ENCODE results near the gene AVP.

DNA sequence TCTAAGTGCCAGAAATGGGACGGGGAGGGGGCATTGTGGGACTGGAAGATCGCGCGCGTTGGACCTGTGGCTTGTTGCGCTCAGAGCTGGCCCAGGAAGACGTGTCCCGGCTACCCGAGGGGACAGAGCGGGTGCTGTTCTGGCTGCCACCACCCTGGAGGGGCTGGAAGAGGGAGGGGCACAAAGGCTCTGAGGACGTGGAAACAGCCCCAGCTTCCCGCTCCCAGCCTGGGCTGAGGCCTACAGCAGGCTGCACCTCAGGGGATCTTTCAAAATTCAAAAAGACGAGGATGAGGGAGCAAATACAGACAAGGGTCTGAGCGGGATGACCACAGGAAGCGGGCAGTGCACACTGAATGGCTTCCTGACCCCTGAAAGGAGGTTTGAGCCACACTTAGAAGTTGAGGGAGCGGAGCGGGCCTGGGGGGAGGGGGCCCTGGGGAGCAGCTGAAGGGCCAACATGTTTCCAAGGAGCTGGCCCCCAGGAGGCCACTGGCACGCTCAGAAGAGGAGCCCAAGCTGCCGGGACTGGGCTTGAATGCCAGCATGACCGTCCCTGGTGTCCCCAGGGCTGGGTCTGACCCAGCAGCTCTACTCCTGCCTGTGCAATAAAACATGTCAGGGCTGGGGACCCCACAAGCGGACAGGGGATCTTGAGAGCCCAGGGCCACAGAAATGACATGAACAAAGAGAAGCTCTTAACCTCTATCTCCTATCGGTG is 11.8 kb downstream of the AVP start:
- no peak for TF ChIP-seq CTCF (IDR thresholded peaks at IDR 0.05; ENCODE audit: low read depth, low read length, missing input control)
- TF ChIP-seq GABPA (IDR thresholded peaks at IDR 0.05 in 1 of 2, conservative IDR thresholded peaks at IDR 0.05 in 1 of 2), result no peak
- no peak for TF ChIP-seq MAX (IDR thresholded peaks at IDR 0.05)
- no peak for TF ChIP-seq RAD21 (IDR thresholded peaks at IDR 0.05)
- TF ChIP-seq SP1 (IDR thresholded peaks at IDR 0.05), result no peak
- no peak for TF ChIP-seq JUND (IDR thresholded peaks at IDR 0.05)
- TF ChIP-seq, protein P1, sequence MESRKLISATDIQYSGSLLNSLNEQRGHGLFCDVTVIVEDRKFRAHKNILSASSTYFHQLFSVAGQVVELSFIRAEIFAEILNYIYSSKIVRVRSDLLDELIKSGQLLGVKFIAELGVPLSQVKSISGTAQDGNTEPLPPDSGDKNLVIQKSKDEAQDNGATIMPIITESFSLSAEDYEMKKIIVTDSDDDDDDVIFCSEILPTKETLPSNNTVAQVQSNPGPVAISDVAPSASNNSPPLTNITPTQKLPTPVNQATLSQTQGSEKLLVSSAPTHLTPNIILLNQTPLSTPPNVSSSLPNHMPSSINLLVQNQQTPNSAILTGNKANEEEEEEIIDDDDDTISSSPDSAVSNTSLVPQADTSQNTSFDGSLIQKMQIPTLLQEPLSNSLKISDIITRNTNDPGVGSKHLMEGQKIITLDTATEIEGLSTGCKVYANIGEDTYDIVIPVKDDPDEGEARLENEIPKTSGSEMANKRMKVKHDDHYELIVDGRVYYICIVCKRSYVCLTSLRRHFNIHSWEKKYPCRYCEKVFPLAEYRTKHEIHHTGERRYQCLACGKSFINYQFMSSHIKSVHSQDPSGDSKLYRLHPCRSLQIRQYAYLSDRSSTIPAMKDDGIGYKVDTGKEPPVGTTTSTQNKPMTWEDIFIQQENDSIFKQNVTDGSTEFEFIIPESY (IDR thresholded peaks at IDR 0.05), result no peak
- TF ChIP-seq REST (IDR thresholded peaks at IDR 0.05), result no peak
- no peak for TF ChIP-seq TAF1 (conservative IDR thresholded peaks at IDR 0.05)
- no peak for TF ChIP-seq YY1 (IDR thresholded peaks at IDR 0.05)
- no peak for TF ChIP-seq ATF3 (IDR thresholded peaks at IDR 0.05)
- TF ChIP-seq FOXA1 (IDR thresholded peaks at IDR 0.05), result no peak
